ENCODE results near the gene CBLIF.

Gene CBLIF

GRCh38 chr11:59814021-59814420 lies 31.3 kb downstream of the CBLIF start:
- DNase-seq (ENCODE audit: low read depth in 1 of 2, low spot score in 1 of 2) = no peak
- no peak overlapping the region for H3K4me3 ChIP-seq (replicated peaks; ENCODE audit: insufficient read depth, low read length)
- TF ChIP-seq, protein P1, sequence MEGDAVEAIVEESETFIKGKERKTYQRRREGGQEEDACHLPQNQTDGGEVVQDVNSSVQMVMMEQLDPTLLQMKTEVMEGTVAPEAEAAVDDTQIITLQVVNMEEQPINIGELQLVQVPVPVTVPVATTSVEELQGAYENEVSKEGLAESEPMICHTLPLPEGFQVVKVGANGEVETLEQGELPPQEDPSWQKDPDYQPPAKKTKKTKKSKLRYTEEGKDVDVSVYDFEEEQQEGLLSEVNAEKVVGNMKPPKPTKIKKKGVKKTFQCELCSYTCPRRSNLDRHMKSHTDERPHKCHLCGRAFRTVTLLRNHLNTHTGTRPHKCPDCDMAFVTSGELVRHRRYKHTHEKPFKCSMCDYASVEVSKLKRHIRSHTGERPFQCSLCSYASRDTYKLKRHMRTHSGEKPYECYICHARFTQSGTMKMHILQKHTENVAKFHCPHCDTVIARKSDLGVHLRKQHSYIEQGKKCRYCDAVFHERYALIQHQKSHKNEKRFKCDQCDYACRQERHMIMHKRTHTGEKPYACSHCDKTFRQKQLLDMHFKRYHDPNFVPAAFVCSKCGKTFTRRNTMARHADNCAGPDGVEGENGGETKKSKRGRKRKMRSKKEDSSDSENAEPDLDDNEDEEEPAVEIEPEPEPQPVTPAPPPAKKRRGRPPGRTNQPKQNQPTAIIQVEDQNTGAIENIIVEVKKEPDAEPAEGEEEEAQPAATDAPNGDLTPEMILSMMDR (IDR thresholded peaks at IDR 0.05; ENCODE audit: insufficient read depth, low read length) = no peak
- TF ChIP-seq GABPA (IDR thresholded peaks at IDR 0.05; ENCODE audit: low read depth) (no peak), SPI1 (IDR thresholded peaks at IDR 0.05; ENCODE audit: borderline replicate concordance, low read depth) (no peak), POLR2AphosphoS5 (IDR thresholded peaks at IDR 0.05; ENCODE audit: low read depth) (no peak)
- TF ChIP-seq, protein P2, sequence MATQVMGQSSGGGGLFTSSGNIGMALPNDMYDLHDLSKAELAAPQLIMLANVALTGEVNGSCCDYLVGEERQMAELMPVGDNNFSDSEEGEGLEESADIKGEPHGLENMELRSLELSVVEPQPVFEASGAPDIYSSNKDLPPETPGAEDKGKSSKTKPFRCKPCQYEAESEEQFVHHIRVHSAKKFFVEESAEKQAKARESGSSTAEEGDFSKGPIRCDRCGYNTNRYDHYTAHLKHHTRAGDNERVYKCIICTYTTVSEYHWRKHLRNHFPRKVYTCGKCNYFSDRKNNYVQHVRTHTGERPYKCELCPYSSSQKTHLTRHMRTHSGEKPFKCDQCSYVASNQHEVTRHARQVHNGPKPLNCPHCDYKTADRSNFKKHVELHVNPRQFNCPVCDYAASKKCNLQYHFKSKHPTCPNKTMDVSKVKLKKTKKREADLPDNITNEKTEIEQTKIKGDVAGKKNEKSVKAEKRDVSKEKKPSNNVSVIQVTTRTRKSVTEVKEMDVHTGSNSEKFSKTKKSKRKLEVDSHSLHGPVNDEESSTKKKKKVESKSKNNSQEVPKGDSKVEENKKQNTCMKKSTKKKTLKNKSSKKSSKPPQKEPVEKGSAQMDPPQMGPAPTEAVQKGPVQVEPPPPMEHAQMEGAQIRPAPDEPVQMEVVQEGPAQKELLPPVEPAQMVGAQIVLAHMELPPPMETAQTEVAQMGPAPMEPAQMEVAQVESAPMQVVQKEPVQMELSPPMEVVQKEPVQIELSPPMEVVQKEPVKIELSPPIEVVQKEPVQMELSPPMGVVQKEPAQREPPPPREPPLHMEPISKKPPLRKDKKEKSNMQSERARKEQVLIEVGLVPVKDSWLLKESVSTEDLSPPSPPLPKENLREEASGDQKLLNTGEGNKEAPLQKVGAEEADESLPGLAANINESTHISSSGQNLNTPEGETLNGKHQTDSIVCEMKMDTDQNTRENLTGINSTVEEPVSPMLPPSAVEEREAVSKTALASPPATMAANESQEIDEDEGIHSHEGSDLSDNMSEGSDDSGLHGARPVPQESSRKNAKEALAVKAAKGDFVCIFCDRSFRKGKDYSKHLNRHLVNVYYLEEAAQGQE (IDR thresholded peaks at IDR 0.05; ENCODE audit: insufficient replicate concordance, low read depth) = no peak
- H3K27ac ChIP-seq (replicated peaks) = peak overlapping the region; percentile 24; the same call in 1 of the 2 replicates
- no peaks in the 10 kb centered on the region for H3K27me3 ChIP-seq (ENCODE audit: insufficient read depth, poor library complexity, severe bottlenecking)

DNA sequence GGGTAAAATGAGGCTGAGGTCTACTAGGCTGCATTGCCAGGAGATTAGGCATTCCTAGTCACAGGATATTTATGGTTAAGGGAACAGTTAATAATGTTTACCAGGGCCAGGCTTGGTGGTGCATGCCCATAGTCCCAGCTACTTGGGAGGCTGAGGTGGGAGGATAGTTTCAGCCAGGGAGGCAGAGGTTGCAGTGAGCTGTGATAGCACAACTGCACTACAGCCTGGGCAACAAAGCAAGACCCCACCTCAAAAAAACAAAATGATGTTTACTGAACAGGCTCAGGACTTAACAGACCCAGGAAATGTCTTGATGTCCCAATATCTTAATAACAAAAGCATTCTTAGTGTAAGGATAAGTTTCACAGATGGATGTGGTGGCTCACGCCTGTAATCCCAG lies 31.9 kb downstream of the CBLIF start:
- TF ChIP-seq GABPA (IDR thresholded peaks at IDR 0.05; ENCODE audit: low read depth) (no peak), POLR2AphosphoS5 (IDR thresholded peaks at IDR 0.05; ENCODE audit: low read depth) (no peak), SPI1 (IDR thresholded peaks at IDR 0.05; ENCODE audit: borderline replicate concordance, low read depth) (no peak)
- TF ChIP-seq, protein P1 (IDR thresholded peaks at IDR 0.05; ENCODE audit: insufficient read depth, low read length) = no peak
- TF ChIP-seq, protein P2 (IDR thresholded peaks at IDR 0.05; ENCODE audit: insufficient replicate concordance, low read depth) = no peak
- Histone ChIP-seq H3K27ac (replicated peaks) (no peak overlapping the region), H3K4me3 (replicated peaks; ENCODE audit: insufficient read depth, low read length) (no peak overlapping the region), H3K27me3 (ENCODE audit: insufficient read depth, poor library complexity, severe bottlenecking) (no peaks in the 10 kb centered on the region)
- DNase-seq (ENCODE audit: low read depth in 1 of 2, low spot score in 1 of 2) = no peak

DNA sequence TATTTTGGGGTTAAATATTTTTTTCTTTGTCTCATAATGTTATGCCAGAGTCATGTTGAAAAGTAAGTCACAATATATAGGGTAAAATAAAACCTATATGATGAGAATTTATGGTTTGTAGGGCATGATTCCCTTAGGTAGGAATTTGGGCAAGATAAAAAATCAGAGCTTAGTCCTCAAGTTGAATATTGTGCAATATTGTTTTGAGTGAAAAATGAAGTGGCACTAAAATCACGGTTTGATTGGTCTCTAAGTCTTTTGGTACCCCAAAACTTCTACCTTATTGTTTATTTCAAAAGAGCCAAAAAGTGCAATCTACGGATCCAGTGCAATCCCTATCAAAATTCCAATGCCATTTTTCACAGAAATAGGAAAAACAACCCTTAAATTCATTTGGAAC lies 33.1 kb downstream of the CBLIF start:
- Histone ChIP-seq H3K4me3 (replicated peaks; ENCODE audit: insufficient read depth, low read length) (no peak overlapping the region), H3K27me3 (ENCODE audit: insufficient read depth, poor library complexity, severe bottlenecking) (no peaks in the 10 kb centered on the region), H3K27ac (replicated peaks) (no peak overlapping the region)
- TF ChIP-seq, protein P1 (IDR thresholded peaks at IDR 0.05; ENCODE audit: insufficient read depth, low read length) = no peak
- TF ChIP-seq GABPA (IDR thresholded peaks at IDR 0.05; ENCODE audit: low read depth) (no peak), POLR2AphosphoS5 (IDR thresholded peaks at IDR 0.05; ENCODE audit: low read depth) (no peak), SPI1 (IDR thresholded peaks at IDR 0.05; ENCODE audit: borderline replicate concordance, low read depth) (no peak)
- TF ChIP-seq, protein P2 (IDR thresholded peaks at IDR 0.05; ENCODE audit: insufficient replicate concordance, low read depth) = no peak
- DNase-seq (ENCODE audit: low read depth in 1 of 2, low spot score in 1 of 2) = no peak

Measured in HL-60 (cell line).